GM18519 (cell line): ENCODE measurements around the gene MUC5AC.
"Not testable (repeated sequence)": the region's sequence is repeated elsewhere in the genome, so short reads cannot be mapped to it uniquely, and the experiment has no call there.

Source experiments
- ATAC-seq: cut with Tn5 transposase; IDR thresholded peaks from one replicate; pipeline ENCODE4 v1.9.1; 2021; ENCODE audit warnings: mild to moderate bottlenecking, moderate library complexity; ENCODE audit not compliant: unreplicated experiment, low FRiP score

Gene MUC5AC

GRCh38 chr11:1140642-1141490 lies 16.9 kb upstream of the MUC5AC start:
- no peak for ATAC-seq

DNA sequence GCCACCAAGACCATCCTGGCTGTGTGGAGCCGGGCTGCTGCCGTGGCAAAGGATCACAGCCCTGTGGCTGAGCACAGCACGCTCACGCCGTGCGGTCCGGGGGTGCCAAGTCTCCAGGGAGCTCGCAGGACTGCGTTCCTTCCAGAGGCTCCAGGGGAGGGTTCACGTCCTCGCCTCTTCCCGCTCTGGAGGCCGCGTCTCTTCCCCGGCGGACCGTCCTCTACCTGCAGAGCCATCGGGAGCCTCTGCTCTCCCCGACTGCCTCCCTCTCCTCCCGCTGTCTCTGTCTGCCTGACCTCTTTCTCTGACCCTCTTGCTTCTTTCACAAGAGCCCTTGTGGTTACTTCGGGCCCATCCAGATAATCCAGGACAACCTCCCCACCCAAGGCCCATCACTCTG lies 11.4 kb upstream of the MUC5AC start:
- no peak for ATAC-seq

- no peak for ATAC-seq
Observed at GRCh38 chr11:1147792-1148191, 10.0 kb upstream of the MUC5AC start.

DNA sequence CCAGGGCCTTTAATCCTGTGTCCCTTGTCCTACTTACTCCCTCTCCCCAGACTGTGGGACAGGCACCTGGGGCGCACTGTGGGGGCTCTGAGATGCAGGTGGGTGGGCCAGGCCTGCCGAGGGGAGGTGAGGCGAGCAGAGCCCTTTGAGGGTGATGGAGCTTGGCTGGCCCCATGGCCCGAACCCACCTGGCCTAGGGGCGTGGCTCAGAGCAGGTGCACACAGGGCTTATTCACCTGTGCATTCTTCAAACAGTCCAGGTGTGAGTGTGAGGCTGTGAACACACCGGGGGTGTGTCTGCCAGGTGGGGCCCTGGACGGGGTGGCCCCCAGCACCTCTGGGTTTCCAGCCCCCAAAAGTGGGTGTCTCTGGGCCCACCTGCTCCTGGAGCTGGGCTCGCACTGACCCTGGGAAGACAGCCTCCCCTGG lies 9.0 kb upstream of the MUC5AC start:
- ATAC-seq = no peak

GRCh38 chr11:1149545-1149944 lies 8.2 kb upstream of the MUC5AC start:
- ATAC-seq = no peak

DNA sequence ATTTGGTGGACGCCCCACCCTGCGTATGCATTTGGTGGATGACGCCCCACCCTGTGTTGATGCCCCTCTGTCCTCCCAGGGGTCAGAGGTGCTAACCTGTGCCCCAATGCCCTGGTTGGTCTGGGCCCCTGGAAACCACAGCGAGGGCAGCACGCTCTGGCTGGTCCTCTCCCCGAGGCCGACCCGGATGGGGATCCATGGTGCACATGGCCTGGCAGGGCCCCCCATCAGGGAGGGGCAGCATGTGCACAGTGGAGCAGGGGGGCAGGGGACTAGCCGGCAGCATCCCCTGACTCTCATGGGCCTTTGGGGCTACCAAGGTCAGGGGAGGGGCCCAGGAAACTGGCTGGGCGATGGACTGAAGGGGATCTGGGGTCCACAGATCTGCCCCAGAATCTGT lies 7.6 kb upstream of the MUC5AC start:
- ATAC-seq = no peak

DNA sequence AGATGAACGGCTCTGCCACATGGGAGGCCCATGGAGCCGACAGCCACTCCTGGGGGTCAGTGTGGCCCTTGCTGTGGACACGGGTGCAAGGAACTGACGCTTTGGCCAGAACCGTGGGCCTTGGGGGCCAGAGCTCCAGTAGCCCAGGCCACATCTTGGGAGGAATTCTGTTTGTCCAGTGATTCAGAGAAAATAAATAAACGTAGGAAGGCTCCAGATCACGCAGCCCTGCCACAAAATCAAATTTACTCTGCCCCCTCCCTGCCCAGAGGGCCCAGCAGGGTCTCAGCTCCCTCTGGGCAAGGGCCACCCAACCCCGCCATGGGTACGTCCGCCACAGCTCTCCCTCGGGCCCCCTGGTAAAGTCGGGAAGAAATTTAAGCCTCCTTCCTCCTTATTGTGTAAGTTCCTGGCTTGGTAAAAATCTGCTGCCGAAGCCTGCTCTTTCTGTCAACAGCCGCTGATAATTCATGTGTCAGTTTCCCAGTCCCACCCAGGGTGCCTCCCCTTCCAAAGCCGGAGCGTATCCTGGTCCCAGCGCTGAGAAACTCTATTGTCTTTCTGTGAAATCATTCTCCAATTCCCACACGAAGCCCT lies 6.9 kb upstream of the MUC5AC start:
- no peak for ATAC-seq

- ATAC-seq = no peak
Observed at GRCh38 chr11:1151366-1152315, 6.1 kb upstream of the MUC5AC start.

GRCh38 chr11:1152316-1153104 lies 5.2 kb upstream of the MUC5AC start:
- ATAC-seq = no peak

- no peak for ATAC-seq
Observed at GRCh38 chr11:1153105-1153950, 4.4 kb upstream of the MUC5AC start.

DNA sequence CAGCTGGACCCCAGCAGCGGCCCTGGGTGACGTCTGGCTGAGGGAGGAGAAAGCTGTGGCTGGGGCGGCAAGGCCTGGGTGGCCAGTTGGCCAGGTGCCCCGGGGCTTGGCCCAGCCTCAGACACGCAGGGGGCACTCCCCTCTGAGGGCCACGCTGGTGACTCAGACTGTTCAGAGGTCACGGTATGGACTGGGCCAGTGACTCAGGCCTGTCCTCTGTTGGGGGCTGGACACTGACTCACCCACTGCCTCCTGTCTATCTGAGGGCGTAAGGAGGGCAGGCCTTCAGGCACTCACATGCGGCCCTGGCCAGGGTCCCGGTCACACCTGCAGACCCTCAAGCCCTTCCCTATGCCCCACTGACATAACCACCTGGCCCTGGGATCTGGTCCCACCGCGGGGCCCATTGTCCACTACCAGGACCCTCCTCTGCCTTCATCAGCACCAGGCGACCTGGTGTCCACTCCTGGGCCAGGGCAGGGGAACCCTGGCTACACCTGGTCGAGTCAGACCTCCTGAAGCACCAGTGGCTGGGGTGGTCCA lies 3.7 kb upstream of the MUC5AC start:
- no peak for ATAC-seq

- ATAC-seq = not testable (repeated sequence)
Observed at GRCh38 chr11:1154656-1155055, 3.1 kb upstream of the MUC5AC start.

DNA sequence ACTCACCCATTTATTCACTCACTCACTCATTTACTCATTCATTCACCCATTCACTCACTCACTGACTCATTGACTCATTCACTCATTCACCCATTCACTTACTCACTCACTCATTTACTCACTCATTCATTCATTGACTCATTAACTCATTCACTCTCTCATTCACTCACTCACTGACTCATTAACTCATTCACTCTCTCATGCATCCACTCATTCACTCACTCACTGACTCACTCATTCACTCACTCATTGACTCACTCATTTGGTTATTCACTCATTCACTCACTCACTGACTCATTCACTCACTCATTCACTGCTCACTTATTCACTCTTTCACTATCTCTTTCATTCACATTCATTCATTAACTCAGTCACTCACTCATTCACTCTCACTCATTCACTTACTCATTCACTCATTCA lies 2.5 kb upstream of the MUC5AC start:
- no peak for ATAC-seq

GRCh38 chr11:1156506-1157340 lies 1.0 kb upstream of the MUC5AC start:
- no peak for ATAC-seq

- ATAC-seq = no peak
Observed at GRCh38 chr11:1157341-1157644, 460 bp upstream of the MUC5AC start.

DNA sequence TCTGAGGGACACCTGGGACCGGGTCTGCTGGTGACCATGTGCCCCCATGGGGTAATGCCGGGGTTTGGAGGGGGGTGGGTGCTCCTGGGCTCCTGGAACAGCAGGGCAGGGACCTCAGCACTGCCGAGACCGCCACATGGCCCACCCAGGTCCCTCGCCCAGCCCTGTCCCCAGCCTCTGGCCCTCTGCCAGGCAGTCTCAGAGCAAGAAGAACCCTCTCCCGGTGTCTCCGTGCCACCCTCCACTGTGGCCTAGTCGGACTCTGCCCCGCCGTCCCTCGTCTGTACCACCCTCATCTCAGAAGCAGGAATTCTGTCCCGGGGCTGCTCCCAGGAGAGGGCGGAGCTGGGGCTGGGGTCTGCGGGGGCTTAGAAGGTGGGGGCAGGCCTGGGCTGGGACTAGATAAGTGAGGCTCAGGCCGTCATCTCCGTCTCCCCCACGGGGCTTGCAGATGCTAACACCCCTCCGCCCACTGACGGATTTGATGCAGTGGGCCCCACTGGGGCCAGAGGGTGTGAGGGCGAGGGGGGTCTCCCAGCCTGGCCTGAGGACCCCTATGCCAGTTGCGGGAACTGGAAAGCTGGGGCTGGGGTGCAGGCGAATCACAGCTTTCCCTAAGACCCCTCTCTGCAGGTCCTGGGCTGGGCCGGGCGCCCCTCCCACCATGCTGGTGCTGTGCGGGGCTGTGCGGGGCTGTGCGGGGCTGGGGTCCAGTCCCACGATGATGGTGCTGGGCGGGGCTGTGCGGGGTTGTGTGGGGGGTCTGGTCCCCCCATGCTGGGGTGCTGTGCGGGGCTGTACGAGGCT lies 1.1 kb downstream of the MUC5AC start:
- no peak for ATAC-seq

DNA sequence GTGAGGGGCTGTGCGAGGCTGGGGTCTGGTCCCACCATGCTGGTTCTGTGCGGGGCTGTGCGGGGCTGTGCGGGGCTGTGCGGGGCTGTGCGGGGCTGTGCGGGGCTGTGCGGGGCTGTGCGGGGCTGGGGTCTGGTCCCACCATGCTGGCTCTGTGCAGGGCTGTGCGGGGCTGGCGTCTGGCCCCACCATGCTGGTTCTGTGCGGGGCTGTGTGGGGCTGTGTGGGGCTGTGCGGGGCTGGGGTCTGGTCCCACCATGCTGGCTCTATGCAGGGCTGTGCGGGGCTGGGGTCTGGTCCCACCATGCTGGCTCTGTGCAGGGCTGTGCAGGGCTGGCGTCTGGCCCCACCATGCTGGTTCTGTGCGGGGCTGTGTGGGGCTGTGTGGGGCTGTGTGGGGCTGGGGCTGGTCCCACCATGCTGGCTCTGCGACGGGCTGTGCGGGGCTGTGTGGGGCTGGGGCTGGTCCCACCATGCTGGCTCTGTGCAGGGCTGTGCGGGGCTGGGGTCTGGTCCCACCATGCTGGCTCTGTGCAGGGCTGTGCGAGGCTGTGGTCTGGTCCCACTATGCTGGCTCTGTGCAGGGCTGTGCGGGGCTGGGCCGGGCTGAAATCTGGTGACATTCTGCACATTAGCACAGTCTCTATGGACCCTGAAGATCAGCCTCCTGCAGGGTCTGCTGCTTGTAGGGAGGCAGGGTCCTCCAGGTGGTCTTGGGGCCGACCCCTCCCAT lies 1.9 kb downstream of the MUC5AC start:
- not testable (repeated sequence) for ATAC-seq
